SK-N-MC (cell line): ENCODE measurements around the gene TMEM244.

ENCODE experiments used
- EZH2 ChIP-seq: fragments of 200-600 bp; sonication (generic); IDR thresholded peaks from one replicate; pipeline ENCODE4 v1.6.1; 2017; ENCODE audit warnings: antibody characterized with exemption
- POLR2AphosphoS5 ChIP-seq: IDR thresholded peaks from 2 replicates; pipeline ENCODE4 v1.6.1; 2012; ENCODE audit warnings: mild to moderate bottlenecking, low read depth, low read length, borderline replicate concordance

- TF ChIP-seq POLR2AphosphoS5 (no peak), EZH2 (no peak)
Observed at GRCh38 chr6:129853996-129854711, 7.0 kb downstream of the TMEM244 start.
